Adrenal gland (tissue), 5 donors: Measurements from ENCODE around the gene NDUFAF4.

Experiments
- CTCF ChIP-seq, 6 experiments: fragments of 450-650 bp in 4 of 6; fragments of 200-600 bp in 2 of 6; sonication (generic) in 1 of 6; IDR thresholded peaks; 1 replicate in 5 of 6; 2 replicates in 1 of 6; pipeline versions ENCODE4 v1.5.1 to v1.8.0; 2016 to 2021; ENCODE audit warnings: antibody characterized with exemption in 6 of 6, mild to moderate bottlenecking in 2 of 6, moderate library complexity in 1 of 6
- POLR2A ChIP-seq, 2 donors: fragments of 450-650 bp; IDR thresholded peaks; one replicate each; pipeline ENCODE4 v1.6.1; 2017; ENCODE audit warnings: antibody characterized with exemption in 2 of 2, mild to moderate bottlenecking in 2 of 2, moderate library complexity in 1 of 2
- donor health status: DM: no; HTN: no; CAD: no.

GRCh38 chr6:96911171-96911570 is 13.5 kb upstream of the NDUFAF4 start:
- no peak for TF ChIP-seq CTCF (IDR thresholded peaks at IDR 0.05)
- no peak for TF ChIP-seq POLR2A (IDR thresholded peaks at IDR 0.05)
